SJSA1 (cell line): ENCODE data around the gene TMEM164. TPM values are rescaled to one million over a fixed set of nuclear protein-coding genes. Genes with fewer than 3 reads are reported as not detected.

Experiments
- DNase-seq, 2 experiments: peaks; one replicate each; pipeline ENCODE4 v3.0.0-alpha.2; 2015 to 2020; ENCODE audit warnings: low spot score in 2 of 2, low read depth in 1 of 2
- H3K27ac ChIP-seq: fragments of 250-450 bp; sonication (Bioruptor Pico); 2 replicates; pipeline ENCODE4 v1.5.1; 2020; ENCODE audit warnings: mild to moderate bottlenecking, moderate library complexity
- H3K27me3 ChIP-seq: fragments of 250-450 bp; sonication (Bioruptor Pico); replicated peaks from 2 replicates; pipeline ENCODE4 v1.5.1; 2020; ENCODE audit warnings: mild to moderate bottlenecking, moderate library complexity
- H3K36me3 ChIP-seq: fragments of 250-450 bp; sonication (Bioruptor Pico); 2 replicates; pipeline ENCODE4 v1.5.1; 2020; ENCODE audit warnings: mild to moderate bottlenecking
- H3K4me1 ChIP-seq: fragments of 250-450 bp; sonication (Bioruptor Pico); replicated peaks from 2 replicates; pipeline ENCODE4 v1.6.1; 2021; ENCODE audit warnings: mild to moderate bottlenecking
- H3K4me3 ChIP-seq: fragments of 250-450 bp; sonication (Bioruptor Pico); 2 replicates; pipeline ENCODE4 v1.5.1; 2020; ENCODE audit warnings: mild to moderate bottlenecking
- H3K9me3 ChIP-seq: fragments of 250-450 bp; sonication (Bioruptor Pico); replicated peaks from 2 replicates; pipeline ENCODE4 v1.5.1; 2020; ENCODE audit warnings: mild to moderate bottlenecking
- total RNA-seq: library from RNA; depleted of rRNA; stranded (reverse); fragments of >200 nt; shearing (Covaris generic); gene quantifications from 2 replicates; pipeline ENCODE4 v1.2.3, GENCODE V29; 2014

TMEM164 gene
- total RNA-seq, 1 experiment from 2014 or later, result 104 TPM

- no peaks in the 10 kb centered on the region for H3K27me3 ChIP-seq
- H3K4me3 ChIP-seq, result no peak overlapping the region
- no peaks in the 10 kb centered on the region for H3K36me3 ChIP-seq
- no peaks in the 10 kb centered on the region for H3K4me1 ChIP-seq
- no peaks in the 10 kb centered on the region for H3K9me3 ChIP-seq
- no peak overlapping the region for H3K27ac ChIP-seq
- no peak for DNase-seq
Observed at GRCh38 chrX:110013968-110014367, 11.1 kb downstream of the TMEM164 start.

DNA sequence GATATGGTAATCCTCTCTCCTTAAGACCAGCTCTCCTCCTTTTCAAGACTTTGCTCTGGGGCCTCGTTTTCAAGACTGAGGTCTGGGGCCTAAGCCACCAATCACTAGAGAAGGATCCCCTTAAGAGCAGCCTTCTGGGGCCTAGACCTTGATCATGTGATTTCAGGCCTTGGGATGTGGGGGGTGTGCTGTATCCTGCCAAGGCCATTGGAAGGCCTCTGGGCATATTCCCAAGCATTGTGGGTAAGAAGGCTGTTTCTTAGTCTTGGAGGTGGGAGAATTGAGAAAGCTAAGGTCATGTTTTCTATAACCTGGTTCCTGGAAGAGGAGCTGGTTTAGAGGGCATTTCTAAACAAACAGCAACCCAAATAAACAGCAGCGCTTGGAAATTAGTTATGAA is 12.1 kb downstream of the TMEM164 start:
- DNase-seq, result no peak
- Histone ChIP-seq H3K27ac (no peak overlapping the region), H3K4me1 (peaks cover 7% of the 10 kb centered on the region), H3K4me3 (no peak overlapping the region), H3K36me3 (no peaks in the 10 kb centered on the region), H3K27me3 (no peaks in the 10 kb centered on the region), H3K9me3 (no peaks in the 10 kb centered on the region)

GRCh38 chrX:110015915-110016314 is 13.0 kb downstream of the TMEM164 start:
- Histone ChIP-seq H3K4me3 (no peak overlapping the region), H3K27me3 (no peaks in the 10 kb centered on the region), H3K27ac (no peak overlapping the region), H3K9me3 (no peaks in the 10 kb centered on the region), H3K4me1 (peaks cover 15% of the 10 kb centered on the region), H3K36me3 (no peaks in the 10 kb centered on the region)
- no peak for DNase-seq

DNA sequence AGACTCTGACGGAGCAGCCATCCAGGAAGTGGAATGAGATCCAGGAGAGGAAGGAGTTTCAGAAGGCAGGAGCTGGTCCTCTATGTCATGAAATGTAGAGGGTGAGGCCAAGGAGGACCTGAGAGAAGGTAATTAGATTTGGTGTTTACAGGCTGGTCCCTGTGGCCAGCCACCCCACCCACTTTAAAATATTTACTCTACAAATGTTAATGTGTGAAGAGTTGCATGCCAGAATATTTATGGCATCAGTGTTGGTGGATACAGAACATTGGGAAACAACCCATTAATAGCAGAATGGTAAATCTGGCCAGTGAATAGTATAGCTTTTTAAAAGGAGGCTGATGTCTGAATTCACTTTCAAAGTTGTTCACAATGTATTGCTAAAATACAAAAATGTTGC is 17.6 kb downstream of the TMEM164 start:
- H3K36me3 ChIP-seq, result no peaks in the 10 kb centered on the region
- H3K9me3 ChIP-seq, result no peaks in the 10 kb centered on the region
- no peaks in the 10 kb centered on the region for H3K27me3 ChIP-seq
- peak in 1 of 2 experiments; percentile 1 for DNase-seq
- peaks cover 37% of the 10 kb centered on the region for H3K4me1 ChIP-seq
- H3K4me3 ChIP-seq, result no peak overlapping the region
- H3K27ac ChIP-seq, result 0 out of 2 replicates have a peak overlapping the region, but pooled peaks have one; percentile 5

DNA sequence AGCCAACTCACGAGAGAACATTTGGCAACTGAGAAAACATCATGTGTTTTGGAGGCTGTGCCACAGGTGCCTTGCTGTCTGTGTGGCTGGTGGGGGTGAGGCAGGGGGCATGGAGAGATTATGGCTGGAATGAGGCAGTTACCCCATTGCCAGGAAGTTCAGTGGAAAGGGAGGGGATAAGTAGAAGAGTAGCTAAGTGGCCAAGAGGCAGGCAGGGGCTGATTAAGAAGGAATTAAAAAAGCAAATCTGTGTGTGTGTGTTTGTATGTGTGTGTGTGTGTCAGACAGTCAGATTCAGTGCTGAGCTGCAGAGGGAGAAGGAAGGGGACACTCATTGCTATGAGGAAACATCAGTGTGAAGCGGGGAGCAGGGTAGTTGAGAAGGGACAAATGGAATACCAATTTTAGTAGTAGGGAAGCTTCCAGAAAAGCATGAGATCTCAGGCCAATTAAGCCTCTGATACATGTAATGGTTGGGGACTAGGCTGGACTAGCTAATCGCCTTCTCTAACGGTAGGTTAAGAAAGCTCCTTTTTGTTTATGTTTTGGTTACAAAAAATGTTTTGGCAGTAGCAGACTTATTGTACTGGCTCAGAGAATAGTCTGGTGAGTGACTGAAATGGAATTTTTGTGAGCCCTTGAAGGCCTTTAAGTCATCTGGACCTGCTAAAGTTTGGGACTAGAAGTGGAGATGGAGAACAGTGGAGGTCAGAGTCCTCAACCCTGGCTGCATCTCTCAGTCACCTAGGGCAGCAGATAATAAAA is 18.5 kb downstream of the TMEM164 start:
- Histone ChIP-seq H3K4me3 (no peak overlapping the region), H3K9me3 (no peaks in the 10 kb centered on the region), H3K4me1 (peaks cover 41% of the 10 kb centered on the region), H3K27ac (peak overlapping the region; percentile 93), H3K36me3 (no peaks in the 10 kb centered on the region), H3K27me3 (no peaks in the 10 kb centered on the region)
- peak; percentile 50 to 76 for DNase-seq

DNA sequence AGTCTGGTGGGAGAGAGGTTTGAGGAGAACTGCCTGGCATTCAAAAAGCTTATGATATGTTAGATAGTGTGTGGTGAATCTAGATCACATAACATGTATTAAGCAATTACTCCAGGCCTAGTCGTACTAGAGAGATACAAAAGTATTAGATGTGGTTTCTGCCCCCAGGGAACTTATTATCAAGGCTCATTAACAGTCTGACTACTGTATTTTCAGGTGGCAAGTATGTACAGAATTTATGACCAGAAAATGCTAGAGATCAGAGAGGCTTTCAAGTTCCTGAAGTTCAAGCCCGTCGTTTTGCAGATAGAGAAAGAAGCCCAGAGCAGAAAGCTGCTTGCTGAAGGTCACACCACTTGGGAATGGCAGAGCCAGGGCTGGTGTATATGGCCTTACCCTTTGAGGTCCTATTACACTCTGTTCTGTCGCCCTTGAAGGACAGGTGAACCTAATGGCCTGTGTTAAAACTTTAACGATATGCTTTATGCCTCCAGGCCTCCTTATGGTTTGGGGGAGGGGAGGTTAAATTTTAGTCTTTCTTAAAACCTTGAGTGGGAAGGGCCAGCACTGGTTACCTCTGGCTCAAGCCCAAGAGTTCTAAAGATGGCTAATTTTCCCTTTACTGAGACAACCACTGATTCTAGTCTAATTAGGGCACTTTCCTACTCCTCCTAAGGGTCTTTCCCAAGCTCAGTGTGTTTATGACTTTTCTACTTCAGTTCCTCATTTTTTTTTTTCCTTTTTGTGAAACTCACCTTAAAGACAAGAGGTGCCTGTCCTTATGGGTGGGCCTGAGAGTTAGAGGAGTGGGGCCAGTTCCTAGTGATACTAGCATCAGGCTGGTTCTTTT is 19.9 kb downstream of the TMEM164 start:
- H3K4me3 ChIP-seq, result no peak overlapping the region
- H3K27ac ChIP-seq, result peak overlapping the region; percentile 93; the same call in 1 of the 2 replicates
- DNase-seq, result no peak
- H3K9me3 ChIP-seq, result no peaks in the 10 kb centered on the region
- no peaks in the 10 kb centered on the region for H3K27me3 ChIP-seq
- H3K4me1 ChIP-seq, result peaks cover 41% of the 10 kb centered on the region
- H3K36me3 ChIP-seq, result no peaks in the 10 kb centered on the region

GRCh38 chrX:110025395-110025794 is 22.5 kb downstream of the TMEM164 start:
- H3K4me1 ChIP-seq, result peaks cover 30% of the 10 kb centered on the region
- DNase-seq, result no peak
- no peaks in the 10 kb centered on the region for H3K36me3 ChIP-seq
- H3K4me3 ChIP-seq, result no peak overlapping the region
- no peaks in the 10 kb centered on the region for H3K9me3 ChIP-seq
- H3K27ac ChIP-seq, result peak overlapping the region; percentile 24; the same call in 1 of the 2 replicates
- no peaks in the 10 kb centered on the region for H3K27me3 ChIP-seq

DNA sequence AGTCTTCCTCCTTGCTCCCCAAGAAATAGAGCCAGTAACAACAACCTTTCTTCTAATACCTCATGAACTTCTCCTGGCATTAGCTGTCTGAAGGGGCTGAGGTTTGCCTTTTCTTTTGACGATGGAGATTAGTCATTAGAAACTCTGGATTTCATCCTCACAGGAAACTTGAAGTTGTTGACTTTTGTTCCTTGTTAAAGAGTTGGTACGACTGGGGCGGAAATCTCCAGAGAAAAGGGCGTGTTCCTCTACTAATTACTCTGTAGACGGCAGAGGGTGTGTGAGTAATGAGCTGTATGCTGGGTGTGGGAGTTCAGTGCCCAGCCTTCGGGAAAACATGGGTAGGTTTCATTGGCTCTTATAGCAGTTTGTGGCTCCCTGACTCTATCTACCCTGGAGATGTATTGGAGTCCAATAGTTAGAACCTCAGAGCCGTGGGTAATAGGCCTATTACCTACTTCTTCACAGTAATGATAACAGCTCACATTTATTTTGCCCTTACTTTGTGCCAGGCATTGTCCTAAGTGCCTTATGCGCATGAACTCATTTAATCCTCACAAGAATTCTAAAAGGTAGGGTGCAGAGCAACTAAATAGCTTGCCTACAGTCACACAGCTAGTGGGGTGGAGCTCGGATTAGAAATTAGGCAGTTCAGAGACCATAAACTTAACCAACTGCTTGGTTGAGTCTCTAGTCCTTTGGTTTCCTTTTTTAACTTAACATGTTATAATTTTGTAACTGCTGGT is 23.4 kb downstream of the TMEM164 start:
- H3K4me1 ChIP-seq, result peaks cover 23% of the 10 kb centered on the region
- H3K36me3 ChIP-seq, result no peaks in the 10 kb centered on the region
- H3K27ac ChIP-seq, result peak overlapping the region; percentile 24; the same call in 1 of the 2 replicates
- no peaks in the 10 kb centered on the region for H3K9me3 ChIP-seq
- no peaks in the 10 kb centered on the region for H3K27me3 ChIP-seq
- H3K4me3 ChIP-seq, result no peak overlapping the region
- DNase-seq, result no peak

GRCh38 chrX:110032534-110033147 is 29.7 kb downstream of the TMEM164 start:
- H3K4me3 ChIP-seq, result no peak overlapping the region
- no peak for DNase-seq
- H3K9me3 ChIP-seq, result no peaks in the 10 kb centered on the region
- H3K27ac ChIP-seq, result no peak overlapping the region
- H3K4me1 ChIP-seq, result no peaks in the 10 kb centered on the region
- no peaks in the 10 kb centered on the region for H3K27me3 ChIP-seq
- no peaks in the 10 kb centered on the region for H3K36me3 ChIP-seq

DNA sequence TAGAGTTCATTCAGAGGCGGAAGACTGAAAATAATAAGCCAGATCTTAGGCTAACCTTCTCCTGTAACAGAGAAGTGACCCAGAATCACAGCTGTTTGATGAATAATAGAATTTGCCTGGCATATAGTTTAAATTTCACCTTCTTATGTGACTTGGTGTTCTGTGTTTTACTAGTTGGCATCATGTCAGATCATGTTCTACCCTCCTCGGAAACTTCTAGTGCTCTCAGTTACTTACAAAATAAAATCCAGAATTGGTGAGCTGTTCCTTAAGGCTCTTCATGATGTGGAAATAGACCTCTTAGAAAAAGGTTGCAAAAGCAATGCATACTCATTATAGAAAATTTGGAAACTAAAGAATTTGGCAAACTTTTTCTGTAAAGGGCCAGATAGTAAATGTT is 31.1 kb downstream of the TMEM164 start:
- H3K36me3 ChIP-seq, result no peaks in the 10 kb centered on the region
- no peaks in the 10 kb centered on the region for H3K27me3 ChIP-seq
- no peaks in the 10 kb centered on the region for H3K9me3 ChIP-seq
- H3K27ac ChIP-seq, result no peak overlapping the region
- DNase-seq, result no peak
- no peak overlapping the region for H3K4me3 ChIP-seq
- H3K4me1 ChIP-seq, result no peaks in the 10 kb centered on the region

- no peaks in the 10 kb centered on the region for H3K9me3 ChIP-seq
Observed at GRCh38 chrX:110036162-110037033, 33.5 kb downstream of the TMEM164 start.

GRCh38 chrX:110037178-110037577 is 34.3 kb downstream of the TMEM164 start:
- H3K4me1 ChIP-seq, result no peaks in the 10 kb centered on the region; the same call in 1 of the 2 replicates
- H3K27ac ChIP-seq, result no peak overlapping the region
- no peaks in the 10 kb centered on the region for H3K27me3 ChIP-seq
- no peak for DNase-seq
- H3K9me3 ChIP-seq, result no peaks in the 10 kb centered on the region
- no peak overlapping the region for H3K4me3 ChIP-seq
- no peaks in the 10 kb centered on the region for H3K36me3 ChIP-seq

More at GRCh38 chrX:110036162-110037033, 33.5 kb downstream of the TMEM164 start:
- no peaks in the 10 kb centered on the region for H3K4me1 ChIP-seq
- H3K27ac ChIP-seq, result no peak overlapping the region
- no peak for DNase-seq
- no peaks in the 10 kb centered on the region for H3K36me3 ChIP-seq
- no peaks in the 10 kb centered on the region for H3K27me3 ChIP-seq
- no peak overlapping the region for H3K4me3 ChIP-seq
